OCI-M2 (cell line): ENCODE data around the gene DCDC2C.

Experiments
- DNase-seq: peaks from one replicate; lab custom pipeline; 2025; ENCODE audit not compliant: unreplicated experiment; lab: John Stamatoyannopoulos, UW

The DCDC2C gene

DNA sequence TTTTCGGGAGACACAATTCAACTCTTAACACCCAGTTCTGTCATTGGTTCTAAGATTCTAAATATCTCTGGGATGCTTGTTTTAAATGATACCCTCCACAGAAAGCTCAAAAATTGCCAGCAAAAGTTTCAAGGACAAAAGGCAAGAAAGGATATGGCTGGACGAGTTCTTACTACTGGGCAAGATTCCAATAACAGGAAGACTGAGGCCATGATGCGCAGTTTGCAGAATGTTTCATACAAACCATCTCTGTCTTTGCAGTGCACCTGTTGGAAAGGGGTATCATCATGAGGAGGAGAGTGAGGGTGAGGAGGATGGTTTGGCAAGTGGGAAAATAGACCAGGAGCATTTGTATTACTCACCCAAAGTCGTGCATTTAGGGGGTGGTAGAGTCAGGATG lies 172.8 kb downstream of the DCDC2C start:
- DNase-seq: no peak

DNA sequence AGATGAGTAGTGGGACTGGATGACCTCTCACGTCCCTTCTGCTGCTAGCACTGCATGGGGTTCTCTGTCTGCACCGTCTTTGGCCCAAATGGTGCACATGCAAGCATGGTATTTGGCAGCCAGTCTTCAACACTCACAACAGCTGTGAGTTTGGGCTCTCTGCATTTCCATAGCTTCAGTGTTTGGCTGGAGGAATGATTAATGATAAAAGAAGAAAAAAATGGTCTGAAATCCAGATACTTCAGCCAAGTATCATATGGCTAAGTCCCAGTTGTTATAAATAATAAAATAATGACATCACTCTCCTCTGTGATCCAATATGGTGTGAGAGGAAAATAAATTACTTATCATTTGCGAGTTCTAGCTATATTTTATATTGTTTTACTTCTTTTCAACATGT lies 173.3 kb downstream of the DCDC2C start:
- no peak for DNase-seq

DNA sequence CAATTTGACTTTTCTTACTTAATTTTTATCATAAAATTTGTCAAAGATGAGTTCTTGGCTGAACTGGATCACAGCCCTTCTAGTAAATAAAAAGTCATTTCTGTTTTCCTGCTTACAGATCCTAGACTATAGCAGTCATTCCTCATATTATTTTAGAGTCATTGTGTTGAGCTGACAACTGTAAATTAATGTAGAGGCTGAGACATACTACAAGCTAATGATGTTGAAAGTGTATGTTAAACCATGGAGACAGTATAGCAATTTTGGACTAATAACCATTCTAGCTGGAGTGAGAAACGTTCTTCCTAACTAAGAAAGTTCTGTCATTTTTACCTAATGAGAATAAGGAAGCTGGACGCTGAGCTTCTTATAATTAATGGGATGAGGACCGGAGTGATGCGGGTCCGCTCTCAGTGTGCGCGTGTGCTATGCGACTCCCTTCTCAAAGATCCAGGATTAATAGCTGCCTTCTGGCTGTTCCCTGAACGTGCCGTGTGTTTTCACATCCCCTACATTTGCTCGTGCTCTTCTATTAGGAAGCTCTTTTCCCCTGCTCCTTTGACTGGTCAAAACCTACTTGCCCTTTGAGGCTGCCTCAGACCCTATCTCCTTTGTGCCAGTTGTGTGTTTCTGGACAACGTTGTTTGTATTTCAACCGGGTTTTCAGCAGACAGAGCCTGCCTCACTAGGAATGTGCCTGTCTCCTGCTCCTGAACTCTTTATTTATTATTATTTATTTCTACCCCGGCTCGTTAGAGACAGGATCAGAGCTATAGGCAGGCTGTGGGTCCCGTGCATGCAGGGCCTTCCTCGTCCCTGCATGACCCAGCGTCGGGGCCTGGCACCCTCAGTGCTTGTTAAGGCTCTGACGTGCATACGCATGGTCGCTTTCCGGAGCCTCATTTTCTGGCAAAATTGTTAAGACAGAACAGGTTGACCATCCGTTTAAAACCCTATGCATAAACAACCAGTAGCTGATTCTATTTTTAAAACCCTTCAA lies 182.6 kb downstream of the DCDC2C start:
- DNase-seq: no peak

DNA sequence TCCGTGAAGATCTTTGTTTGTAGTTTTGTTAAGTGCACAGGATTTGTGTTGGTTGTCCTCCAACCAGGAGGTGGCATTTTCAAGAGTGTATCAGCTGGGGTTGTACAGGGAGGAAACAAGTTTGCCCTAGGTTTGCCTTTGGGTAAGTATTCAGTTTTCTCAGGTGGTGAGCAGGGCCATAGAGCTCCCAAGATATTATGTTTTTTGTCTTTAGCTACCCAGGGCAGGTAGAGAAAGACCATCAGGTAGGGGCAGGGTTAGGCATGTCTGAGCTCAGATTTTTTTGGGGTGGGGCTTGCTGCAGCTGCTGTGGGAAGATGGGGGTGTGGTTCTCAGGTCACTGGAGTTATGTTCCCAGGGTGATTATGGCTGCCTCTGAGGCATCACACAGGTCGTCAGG lies 191.6 kb downstream of the DCDC2C start:
- DNase-seq: no peak
